ENCODE measurements around the gene PLA2G2F.
"Not testable (repeated sequence)": the region's sequence is repeated elsewhere in the genome, so short reads cannot be mapped to it uniquely, and the experiment has no call there.

Gene PLA2G2F

DNA sequence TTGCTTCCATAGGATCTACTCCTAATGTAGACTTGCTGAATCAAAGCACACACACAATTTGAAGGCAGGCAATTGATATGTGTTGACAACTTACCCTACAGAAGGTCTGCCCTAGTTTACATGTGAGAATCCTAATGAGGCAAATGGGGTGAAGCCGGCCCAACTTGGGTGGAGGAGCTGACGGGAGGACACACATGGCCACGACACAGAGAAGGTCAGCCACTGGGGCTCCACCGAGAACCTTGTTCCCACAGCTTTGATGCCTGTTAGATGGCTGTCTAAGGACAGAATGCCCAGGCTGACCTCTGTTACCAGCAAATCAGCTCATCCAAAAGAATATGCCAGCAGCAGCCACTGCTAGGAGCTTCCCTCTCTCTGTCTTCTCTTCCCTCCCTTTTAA lies 18.3 kb upstream of the PLA2G2F start:
- TF ChIP-seq, protein P1, sequence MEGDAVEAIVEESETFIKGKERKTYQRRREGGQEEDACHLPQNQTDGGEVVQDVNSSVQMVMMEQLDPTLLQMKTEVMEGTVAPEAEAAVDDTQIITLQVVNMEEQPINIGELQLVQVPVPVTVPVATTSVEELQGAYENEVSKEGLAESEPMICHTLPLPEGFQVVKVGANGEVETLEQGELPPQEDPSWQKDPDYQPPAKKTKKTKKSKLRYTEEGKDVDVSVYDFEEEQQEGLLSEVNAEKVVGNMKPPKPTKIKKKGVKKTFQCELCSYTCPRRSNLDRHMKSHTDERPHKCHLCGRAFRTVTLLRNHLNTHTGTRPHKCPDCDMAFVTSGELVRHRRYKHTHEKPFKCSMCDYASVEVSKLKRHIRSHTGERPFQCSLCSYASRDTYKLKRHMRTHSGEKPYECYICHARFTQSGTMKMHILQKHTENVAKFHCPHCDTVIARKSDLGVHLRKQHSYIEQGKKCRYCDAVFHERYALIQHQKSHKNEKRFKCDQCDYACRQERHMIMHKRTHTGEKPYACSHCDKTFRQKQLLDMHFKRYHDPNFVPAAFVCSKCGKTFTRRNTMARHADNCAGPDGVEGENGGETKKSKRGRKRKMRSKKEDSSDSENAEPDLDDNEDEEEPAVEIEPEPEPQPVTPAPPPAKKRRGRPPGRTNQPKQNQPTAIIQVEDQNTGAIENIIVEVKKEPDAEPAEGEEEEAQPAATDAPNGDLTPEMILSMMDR (IDR thresholded peaks at IDR 0.05; ENCODE audit: control insufficient read depth, insufficient read depth, low read depth, low read length, missing control alignments), result no peak
- no peak overlapping the region for H3K4me3 ChIP-seq (ENCODE audit: control insufficient read depth, low read depth, low read length)
- no peak for DNase-seq (ENCODE audit: low read depth)

DNA sequence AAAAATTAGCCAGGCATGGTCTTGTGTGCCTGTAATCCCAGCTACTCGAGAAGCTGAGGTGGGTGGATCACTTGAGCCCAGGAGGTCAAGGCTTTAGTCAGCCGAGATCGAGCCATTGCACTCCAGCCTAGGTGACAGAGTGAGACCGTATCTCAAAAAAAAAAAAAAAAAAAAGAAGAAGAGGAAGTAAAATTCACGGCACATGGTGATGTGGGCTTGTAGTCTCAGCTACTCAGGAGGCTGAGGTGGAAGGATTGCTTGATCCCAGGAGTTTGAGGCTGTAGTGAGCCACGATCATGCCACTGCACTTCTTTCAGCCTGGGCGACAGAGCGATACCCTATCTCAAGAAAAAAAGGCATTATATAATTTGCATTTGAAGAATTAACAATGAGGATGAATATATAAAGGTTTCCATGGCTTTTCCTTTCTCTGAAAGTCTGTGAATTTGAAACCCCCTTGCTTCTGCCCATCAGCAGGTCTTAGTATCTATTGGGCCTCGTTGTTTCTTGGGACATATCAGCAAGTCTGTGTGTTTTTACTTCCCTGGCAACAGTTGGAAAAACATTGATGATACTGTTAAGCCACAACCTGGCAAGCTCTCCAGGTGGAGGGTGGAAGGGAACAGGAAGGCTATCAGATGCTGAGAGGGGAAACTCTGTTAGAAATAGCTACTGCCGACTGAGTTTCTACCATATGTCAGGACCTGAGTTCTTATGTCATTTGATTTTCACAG lies 15.2 kb upstream of the PLA2G2F start:
- DNase-seq (ENCODE audit: low read depth), result no peak
- H3K4me3 ChIP-seq (ENCODE audit: control insufficient read depth, low read depth, low read length), result no peak overlapping the region
- TF ChIP-seq, protein P1 (IDR thresholded peaks at IDR 0.05; ENCODE audit: control insufficient read depth, insufficient read depth, low read depth, low read length, missing control alignments), result no peak

DNA sequence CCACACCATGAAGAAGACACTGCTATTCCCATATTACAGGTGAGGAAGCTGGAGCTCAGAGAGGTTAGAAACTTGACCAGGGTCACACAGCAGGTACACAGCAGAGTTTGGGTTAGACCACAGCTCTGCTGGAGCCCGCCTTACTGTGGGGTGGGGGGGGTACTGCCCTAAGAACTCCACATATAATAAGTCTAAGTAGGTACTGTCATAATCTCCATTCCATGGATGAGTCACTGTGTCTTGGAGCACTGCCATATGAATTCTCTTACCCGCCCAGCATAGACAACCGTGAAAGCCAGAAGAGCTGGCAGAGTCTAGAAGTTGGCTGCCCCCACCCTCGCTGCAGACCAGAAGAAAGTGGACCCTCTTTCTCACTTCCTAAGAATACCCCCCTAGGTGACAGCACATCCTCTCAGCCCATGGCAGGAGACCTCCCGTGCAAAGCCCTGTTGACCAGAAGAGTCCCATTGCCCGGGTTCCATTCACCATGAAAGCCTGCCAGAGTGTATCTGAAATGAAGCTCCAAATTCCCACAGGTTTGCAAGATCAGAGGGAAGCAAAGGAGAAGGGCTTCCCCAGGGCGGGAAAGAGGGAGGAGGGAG lies 14.6 kb upstream of the PLA2G2F start:
- TF ChIP-seq, protein P1 (IDR thresholded peaks at IDR 0.05; ENCODE audit: control insufficient read depth, insufficient read depth, low read depth, low read length, missing control alignments), result no peak
- DNase-seq (ENCODE audit: low read depth), result peak; percentile 33
- H3K4me3 ChIP-seq (ENCODE audit: control insufficient read depth, low read depth, low read length), result no peak overlapping the region

DNA sequence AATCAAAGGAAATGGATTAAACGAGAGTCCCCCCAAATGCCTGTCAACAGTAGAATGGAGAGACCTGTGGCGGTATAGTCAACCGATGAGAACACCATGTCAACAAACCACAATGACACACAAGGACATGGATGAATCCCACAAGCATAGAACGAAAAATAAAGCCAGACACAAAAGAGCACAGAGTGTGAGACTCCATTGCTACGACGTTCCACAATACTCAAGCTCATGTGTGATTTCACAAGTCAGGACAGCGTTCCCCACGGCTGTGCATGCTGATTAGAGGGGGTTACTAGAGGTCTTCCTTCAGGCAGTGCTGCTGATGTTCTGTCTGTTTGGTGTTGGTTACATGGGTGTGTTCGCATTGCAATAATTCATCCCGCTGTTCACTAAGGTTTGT lies 14.0 kb upstream of the PLA2G2F start:
- TF ChIP-seq, protein P1 (IDR thresholded peaks at IDR 0.05; ENCODE audit: control insufficient read depth, insufficient read depth, low read depth, low read length, missing control alignments), result no peak

DNA sequence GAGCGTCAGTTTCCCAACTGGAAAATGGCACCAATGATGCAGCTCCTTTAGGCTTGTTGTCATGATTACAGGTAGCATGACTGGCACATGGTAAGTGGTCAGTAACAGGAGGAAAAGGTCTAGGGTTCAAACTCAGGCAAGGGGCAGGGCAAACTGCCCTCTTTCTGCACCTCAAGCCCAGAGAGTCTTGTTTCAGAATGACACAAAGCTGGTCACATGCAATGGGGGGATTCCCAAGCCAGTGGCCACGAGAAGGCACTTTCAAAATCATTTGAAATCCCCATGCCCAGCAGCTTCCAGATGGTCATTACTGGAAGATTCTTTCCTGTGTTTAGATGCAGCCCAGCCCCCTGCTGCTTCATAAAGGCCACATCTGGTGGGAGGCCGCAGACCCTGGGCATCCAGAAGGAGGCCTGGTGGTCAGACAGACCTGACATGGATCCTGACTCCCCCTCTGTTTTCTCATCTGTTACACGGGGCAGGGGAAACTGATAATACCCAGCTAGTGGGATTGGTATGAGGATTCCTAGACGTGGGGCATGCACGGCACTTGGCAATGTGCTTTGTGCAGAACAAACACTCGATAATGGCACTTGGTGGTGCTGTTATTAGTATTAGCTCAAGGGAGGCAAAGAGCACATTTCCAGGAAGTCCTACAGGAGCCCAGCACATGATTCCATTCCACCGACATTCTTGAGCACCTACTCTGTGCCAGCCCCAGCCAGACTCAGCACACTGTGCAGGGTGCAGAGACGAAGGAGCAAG lies 12.9 kb upstream of the PLA2G2F start:
- H3K4me3 ChIP-seq (ENCODE audit: control insufficient read depth, low read depth, low read length), result no peak overlapping the region
- DNase-seq (ENCODE audit: low read depth), result no peak
- TF ChIP-seq, protein P1 (IDR thresholded peaks at IDR 0.05; ENCODE audit: control insufficient read depth, insufficient read depth, low read depth, low read length, missing control alignments), result no peak

More for the DNA sequence above, 14.0 kb upstream of the PLA2G2F start:
- H3K4me3 ChIP-seq (ENCODE audit: control insufficient read depth, low read depth, low read length), result no peak overlapping the region
- no peak for DNase-seq (ENCODE audit: low read depth)

DNA sequence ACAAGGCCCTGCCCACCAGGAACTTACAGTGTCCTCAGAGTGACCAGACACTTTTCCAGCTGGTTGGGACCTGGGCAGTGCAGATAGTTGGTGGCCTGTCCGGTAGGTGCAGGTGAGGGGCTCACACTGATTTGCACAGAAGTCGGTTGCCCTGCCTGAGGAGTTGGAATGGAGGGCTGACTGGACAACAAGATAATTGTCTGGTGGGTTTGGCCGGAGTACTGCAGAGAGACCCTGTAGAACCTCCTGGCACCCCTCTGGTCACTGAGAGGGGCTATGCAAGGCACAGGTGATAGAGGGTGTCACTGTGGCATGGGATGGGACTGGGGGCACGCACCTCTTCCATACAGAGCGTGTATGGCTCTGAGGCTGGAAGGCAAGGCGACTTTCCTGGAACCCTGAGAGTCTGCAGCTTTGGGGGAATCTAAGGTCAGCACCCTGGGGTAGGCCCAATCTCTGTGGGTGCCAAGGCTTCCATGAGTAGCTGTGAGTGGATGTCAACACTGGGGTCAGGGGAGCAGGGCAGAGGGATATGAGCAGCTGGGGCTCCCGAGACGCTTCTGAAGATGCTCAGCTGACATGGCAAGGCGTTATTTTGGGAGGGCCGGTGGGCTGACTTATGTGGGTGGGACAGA lies 12.2 kb upstream of the PLA2G2F start:
- no peak for DNase-seq (ENCODE audit: low read depth)
- TF ChIP-seq, protein P1 (IDR thresholded peaks at IDR 0.05; ENCODE audit: control insufficient read depth, insufficient read depth, low read depth, low read length, missing control alignments), result no peak
- H3K4me3 ChIP-seq (ENCODE audit: control insufficient read depth, low read depth, low read length), result no peak overlapping the region

DNA sequence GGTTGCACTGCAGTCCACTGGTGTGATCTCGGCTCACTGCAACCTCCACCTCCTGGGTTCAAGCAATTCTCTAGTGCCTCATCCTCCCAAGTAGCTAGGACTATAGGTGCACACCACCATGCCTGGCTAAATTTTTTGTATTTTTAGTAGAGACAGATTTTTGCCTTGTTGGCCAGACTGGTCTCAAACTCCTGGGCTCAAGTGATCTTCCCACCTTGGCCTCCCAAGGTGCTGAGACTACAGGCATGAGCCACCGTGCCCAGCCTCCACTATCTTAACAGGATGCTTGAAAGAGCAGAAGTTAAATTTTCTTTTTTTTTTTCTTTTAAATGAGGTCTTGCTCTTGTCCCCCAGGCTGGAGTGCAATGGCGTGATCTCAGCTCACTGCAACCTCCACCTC lies 8.6 kb upstream of the PLA2G2F start:
- H3K4me3 ChIP-seq (ENCODE audit: control insufficient read depth, low read depth, low read length); DNase-seq (ENCODE audit: low read depth): not testable (repeated sequence)

Measured in AG09309 (cell line).